Measurements from ENCODE around the gene ZFYVE1. TPM values are rescaled to one million over a fixed set of nuclear protein-coding genes. Genes with fewer than 3 reads are reported as not detected.
A peak's percentile ranks its signal among the peaks of the same experiment; 100 is the strongest.

The ZFYVE1 gene
- total RNA-seq, 1 donor from 2014 or later: 14.3 TPM

DNA sequence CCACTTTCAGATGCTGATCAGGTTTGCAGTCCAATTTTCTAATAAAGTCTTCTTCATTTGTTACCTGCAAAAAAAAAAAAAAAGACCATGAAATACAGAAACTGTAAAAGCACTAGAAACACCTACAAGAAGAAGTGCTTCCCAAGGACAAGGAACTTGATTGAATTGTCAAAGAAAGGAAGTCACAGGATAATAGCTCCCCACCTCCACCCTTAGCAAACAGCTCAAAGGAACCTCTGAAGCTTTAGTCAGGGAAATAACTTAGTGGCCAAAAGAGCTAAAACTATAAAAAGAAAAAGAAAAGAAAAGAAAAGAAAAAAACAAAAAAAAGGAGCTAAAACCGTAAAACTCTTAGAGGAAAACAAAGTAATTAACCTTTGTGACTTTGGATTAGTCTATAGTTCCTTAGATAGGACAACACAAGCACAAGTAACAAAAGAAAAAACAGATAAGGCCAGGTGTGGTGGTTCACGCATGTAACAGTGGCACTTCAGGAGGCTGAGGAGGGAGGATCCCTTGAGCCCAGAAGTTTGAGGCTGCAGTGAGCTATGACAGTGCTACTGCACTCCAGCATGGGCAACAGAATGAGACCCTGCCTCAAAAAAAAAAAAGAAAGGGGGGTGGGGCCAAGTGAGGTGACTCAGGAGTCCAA is 28.5 kb downstream of the ZFYVE1 start:
- H3K9me3 Mint-ChIP-seq: no peaks in the 10 kb centered on the region
- no peaks in the 10 kb centered on the region for H3K4me1 Mint-ChIP-seq
- no peak overlapping the region for H3K4me3 Mint-ChIP-seq
- H3K36me3 Mint-ChIP-seq (ENCODE audit: low read depth): peaks cover 8% of the 10 kb centered on the region
- H3K27me3 Mint-ChIP-seq (ENCODE audit: low read depth): no peaks in the 10 kb centered on the region
- no peak for DNase-seq (ENCODE audit: low read depth, low spot score)
- H3K27ac Mint-ChIP-seq (ENCODE audit: unreplicated experiment): no peak overlapping the region
- TF ChIP-seq, protein P1, sequence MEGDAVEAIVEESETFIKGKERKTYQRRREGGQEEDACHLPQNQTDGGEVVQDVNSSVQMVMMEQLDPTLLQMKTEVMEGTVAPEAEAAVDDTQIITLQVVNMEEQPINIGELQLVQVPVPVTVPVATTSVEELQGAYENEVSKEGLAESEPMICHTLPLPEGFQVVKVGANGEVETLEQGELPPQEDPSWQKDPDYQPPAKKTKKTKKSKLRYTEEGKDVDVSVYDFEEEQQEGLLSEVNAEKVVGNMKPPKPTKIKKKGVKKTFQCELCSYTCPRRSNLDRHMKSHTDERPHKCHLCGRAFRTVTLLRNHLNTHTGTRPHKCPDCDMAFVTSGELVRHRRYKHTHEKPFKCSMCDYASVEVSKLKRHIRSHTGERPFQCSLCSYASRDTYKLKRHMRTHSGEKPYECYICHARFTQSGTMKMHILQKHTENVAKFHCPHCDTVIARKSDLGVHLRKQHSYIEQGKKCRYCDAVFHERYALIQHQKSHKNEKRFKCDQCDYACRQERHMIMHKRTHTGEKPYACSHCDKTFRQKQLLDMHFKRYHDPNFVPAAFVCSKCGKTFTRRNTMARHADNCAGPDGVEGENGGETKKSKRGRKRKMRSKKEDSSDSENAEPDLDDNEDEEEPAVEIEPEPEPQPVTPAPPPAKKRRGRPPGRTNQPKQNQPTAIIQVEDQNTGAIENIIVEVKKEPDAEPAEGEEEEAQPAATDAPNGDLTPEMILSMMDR (conservative IDR thresholded peaks at IDR 0.05): no peak

DNA sequence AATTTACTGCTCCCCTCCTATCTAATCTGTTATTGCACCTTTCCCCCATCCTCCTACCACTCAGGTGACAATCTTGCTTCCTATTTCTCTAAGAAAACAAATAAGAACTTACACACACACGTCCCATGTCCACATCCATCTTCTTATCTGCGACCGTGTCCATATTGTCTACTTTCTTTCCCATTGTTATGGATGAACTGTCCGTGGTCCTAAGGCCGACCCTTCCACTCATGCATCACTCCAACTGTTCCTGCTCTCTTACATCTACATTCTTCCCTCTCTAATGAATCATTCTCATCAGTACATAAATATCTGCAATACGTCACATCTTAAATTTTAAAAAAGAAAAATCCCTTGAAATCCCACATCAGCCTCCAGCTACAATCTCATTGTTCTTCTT is 30.0 kb downstream of the ZFYVE1 start:
- no peak overlapping the region for H3K27ac Mint-ChIP-seq (ENCODE audit: unreplicated experiment)
- H3K27me3 Mint-ChIP-seq (ENCODE audit: low read depth): no peaks in the 10 kb centered on the region
- TF ChIP-seq, protein P1 (conservative IDR thresholded peaks at IDR 0.05): no peak
- H3K4me1 Mint-ChIP-seq: no peaks in the 10 kb centered on the region
- DNase-seq (ENCODE audit: low read depth, low spot score): no peak
- H3K9me3 Mint-ChIP-seq: no peaks in the 10 kb centered on the region
- H3K4me3 Mint-ChIP-seq: no peak overlapping the region
- peaks cover 8% of the 10 kb centered on the region for H3K36me3 Mint-ChIP-seq (ENCODE audit: low read depth)

DNA sequence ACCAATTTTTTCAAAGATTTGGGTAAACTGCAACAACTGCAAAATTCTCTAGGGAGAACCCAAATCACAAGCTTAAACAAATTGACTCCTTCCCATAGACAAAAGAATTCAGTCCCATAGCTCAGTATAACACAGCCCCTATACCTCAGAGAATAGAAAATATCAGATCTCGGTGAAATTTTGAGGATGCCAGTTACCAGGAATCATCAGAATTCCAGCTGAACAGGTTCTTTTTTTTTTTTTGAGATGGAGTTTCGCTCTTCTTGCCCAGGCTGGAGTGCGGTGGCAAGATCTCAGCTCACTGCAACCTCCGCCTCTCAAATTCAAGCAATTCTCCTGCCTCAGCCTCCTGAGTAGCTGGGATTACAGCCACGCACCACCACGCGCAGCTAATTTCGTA is 36.7 kb downstream of the ZFYVE1 start:
- peaks cover 6% of the 10 kb centered on the region for H3K4me1 Mint-ChIP-seq
- H3K4me3 Mint-ChIP-seq: no peak overlapping the region
- DNase-seq (ENCODE audit: low read depth, low spot score): no peak
- H3K27ac Mint-ChIP-seq (ENCODE audit: unreplicated experiment): no peak overlapping the region
- TF ChIP-seq, protein P1 (conservative IDR thresholded peaks at IDR 0.05): no peak
- no peaks in the 10 kb centered on the region for H3K27me3 Mint-ChIP-seq (ENCODE audit: low read depth)
- H3K36me3 Mint-ChIP-seq (ENCODE audit: low read depth): no peaks in the 10 kb centered on the region
- H3K9me3 Mint-ChIP-seq: no peaks in the 10 kb centered on the region

DNA sequence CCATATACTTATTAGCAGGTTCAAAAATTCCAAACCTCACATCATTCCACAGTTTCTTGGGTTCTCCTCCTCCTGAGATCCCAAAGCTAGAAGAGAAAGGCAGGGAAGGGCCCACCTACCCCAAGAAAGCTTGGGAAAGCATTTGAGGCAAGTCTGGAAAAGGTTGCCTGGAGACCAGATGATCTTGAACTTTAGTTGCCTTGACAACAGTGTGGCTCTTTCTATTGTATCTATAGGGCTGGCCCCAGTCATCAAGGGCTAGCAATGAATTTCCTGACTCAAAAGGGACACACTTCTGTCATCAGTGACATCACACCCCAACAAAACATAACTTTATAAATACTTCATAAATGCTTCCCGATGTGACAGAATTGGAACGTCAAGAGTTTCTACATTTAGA is 40.0 kb downstream of the ZFYVE1 start:
- Mint-ChIP-seq H3K27ac (ENCODE audit: unreplicated experiment) (peak overlapping the region; percentile 27), H3K4me3 (no peak overlapping the region), H3K36me3 (ENCODE audit: low read depth) (peaks cover 11% of the 10 kb centered on the region), H3K27me3 (ENCODE audit: low read depth) (no peaks in the 10 kb centered on the region), H3K9me3 (no peaks in the 10 kb centered on the region), H3K4me1 (peaks cover 6% of the 10 kb centered on the region)
- no peak for DNase-seq (ENCODE audit: low read depth, low spot score)
- TF ChIP-seq, protein P1 (conservative IDR thresholded peaks at IDR 0.05): no peak

DNA sequence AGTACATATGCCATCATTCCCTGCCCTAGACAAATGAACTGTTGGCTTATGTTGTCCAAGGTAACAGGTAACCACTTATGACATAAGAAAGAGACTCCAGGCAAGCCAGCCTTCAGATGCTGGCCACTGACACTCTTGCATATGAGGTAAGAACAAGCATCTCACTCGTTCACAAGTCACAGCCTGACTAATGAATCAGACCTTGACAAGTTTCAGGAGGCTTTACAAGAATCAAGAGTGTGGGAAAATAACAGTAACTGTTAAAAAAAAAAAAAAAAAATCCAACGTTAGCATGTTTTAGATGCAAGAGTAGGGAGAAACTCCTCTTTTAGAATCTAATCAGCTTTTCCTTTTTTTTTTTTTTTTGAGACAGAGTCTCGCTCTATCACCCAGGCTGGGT is 40.7 kb downstream of the ZFYVE1 start:
- Mint-ChIP-seq H3K4me1 (peaks cover 6% of the 10 kb centered on the region), H3K27ac (ENCODE audit: unreplicated experiment) (no peak overlapping the region), H3K36me3 (ENCODE audit: low read depth) (peaks cover 11% of the 10 kb centered on the region), H3K4me3 (no peak overlapping the region), H3K27me3 (ENCODE audit: low read depth) (no peaks in the 10 kb centered on the region), H3K9me3 (no peaks in the 10 kb centered on the region)
- DNase-seq (ENCODE audit: low read depth, low spot score): no peak
- TF ChIP-seq, protein P1 (conservative IDR thresholded peaks at IDR 0.05): no peak
